Stimulated activated CD8-positive, alpha-beta memory T cell treated with anti-CD3 and anti-CD28 coated beads, Interleukin-12 subunit alpha, Interleukin-12 subunit beta, amount 100 ng/mL, for 4 hours (primary cell): ENCODE measurements around the gene PTCRA.
A peak's percentile ranks its signal among the peaks of the same experiment; 100 is the strongest.
"Not testable (repeated sequence)": the region's sequence is repeated elsewhere in the genome, so short reads cannot be mapped to it uniquely, and the experiment has no call there.

Experiments used
- DNase-seq: peaks from one replicate; pipeline ENCODE4 v3.0.0-alpha.2; 2020; ENCODE audit warnings: low read depth

Gene PTCRA

GRCh38 chr6:42902429-42903263 is 13.2 kb upstream of the PTCRA start:
- DNase-seq: not testable (repeated sequence)

GRCh38 chr6:42904467-42904866 is 11.4 kb upstream of the PTCRA start:
- no peak for DNase-seq

GRCh38 chr6:42907336-42907735 is 8.5 kb upstream of the PTCRA start:
- DNase-seq: no peak

GRCh38 chr6:42909835-42910234 is 6.0 kb upstream of the PTCRA start:
- no peak for DNase-seq

DNA sequence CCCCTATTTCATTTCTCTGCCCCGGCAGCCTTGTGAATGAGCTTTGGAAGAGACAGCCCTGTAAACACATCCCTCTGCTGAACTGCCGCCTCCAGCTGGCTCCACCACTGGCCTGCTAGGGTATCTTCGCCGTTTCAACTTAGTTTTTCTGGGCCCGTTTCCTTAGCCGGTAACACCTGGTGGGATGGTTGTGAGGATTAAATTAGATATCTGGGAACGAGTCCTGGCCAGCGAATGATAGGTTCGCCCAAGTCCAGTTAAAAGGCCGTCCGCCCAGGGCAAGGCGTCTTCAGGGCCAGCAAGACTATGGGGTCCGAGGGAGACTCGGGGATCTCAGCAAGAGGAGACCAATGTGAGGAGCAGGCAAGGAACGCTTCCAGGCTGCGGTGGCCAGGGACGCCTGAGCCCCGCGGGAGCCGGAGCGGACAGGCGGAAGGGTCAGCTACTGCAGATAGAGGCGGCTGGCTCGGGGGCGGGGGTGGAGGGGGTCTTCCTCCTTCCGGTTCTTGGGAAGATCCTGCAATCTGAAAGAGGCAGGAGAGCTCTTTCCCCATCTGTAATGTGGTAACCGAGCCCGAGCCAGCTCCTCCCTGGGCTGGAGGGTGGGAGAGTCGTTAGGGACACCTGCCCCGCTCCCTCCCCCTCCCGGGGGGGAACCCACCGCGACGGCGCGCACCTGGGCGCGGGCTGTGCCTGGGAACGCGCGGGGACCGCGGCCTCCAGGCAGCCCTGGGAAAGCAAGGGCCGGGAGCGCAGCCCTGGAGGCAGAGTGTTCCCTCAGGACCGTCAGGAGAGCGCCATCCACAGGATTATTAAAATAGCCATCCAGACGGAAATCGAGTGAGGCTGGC is 4.5 kb upstream of the PTCRA start:
- no peak for DNase-seq

GRCh38 chr6:42914546-42914945 is 1.3 kb upstream of the PTCRA start:
- DNase-seq: no peak

DNA sequence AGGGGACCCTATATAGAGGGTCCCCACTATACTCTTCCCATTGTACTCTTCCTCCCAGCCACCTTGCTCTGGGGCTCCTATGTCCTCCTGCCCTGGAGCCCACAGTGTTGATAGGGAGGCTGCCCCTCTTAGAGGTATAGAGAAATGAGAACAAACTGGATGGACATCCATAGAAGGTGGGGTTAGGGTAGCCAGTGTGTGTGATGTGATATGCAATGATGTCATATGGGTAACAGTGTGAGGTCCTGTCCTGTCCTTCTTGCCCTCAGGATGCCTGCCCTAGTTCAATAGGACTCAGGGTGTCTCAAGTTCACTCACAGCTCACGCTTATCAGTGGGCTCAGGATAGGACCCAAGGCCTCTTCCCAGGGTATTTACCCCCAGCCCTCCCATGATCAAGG is 435 bp downstream of the PTCRA start:
- DNase-seq: no peak

GRCh38 chr6:42921801-42922200 is 5.9 kb downstream of the PTCRA start:
- DNase-seq: no peak

DNA sequence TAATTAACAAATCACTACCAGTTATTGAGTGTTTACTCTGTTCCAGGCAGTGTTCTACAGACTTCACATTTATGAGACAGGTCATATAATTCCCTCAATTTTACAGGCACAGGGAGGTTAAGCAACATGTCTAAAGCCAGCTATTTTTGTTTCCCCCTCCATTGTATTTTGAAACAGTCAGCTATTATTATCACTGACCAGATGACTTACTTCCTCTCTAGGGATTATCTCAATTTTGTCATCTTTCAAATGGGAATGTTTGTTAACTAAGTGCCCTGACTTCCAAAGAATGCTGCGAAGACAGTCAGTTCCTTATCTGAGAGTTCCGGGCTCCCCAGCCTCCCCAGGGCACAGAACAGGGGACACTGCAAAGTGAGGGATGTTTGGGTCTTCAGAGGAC is 7.8 kb downstream of the PTCRA start:
- no peak for DNase-seq

DNA sequence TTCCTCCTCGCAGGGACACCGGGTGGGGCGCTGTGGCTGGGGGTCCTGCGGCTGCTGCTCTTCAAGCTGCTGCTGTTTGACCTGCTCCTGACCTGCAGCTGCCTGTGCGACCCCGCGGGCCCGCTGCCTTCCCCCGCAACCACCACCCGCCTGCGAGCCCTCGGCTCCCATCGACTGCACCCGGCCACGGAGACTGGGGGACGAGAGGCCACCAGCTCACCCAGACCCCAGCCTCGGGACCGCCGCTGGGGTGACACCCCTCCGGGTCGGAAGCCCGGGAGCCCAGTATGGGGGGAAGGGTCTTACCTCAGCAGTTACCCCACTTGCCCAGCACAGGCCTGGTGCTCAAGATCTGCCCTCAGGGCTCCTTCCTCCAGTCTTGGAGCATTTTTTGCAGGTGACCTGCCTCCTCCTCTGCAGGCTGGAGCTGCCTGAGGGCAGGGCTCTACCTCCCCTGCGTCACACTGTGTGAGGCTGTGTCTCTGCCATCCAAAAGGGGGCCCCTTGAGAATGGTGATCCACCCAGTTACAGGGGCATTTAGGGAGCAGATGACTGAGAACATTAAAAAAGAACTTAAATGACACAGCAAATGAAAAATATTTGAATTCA is 9.5 kb downstream of the PTCRA start:
- DNase-seq: no peak

DNA sequence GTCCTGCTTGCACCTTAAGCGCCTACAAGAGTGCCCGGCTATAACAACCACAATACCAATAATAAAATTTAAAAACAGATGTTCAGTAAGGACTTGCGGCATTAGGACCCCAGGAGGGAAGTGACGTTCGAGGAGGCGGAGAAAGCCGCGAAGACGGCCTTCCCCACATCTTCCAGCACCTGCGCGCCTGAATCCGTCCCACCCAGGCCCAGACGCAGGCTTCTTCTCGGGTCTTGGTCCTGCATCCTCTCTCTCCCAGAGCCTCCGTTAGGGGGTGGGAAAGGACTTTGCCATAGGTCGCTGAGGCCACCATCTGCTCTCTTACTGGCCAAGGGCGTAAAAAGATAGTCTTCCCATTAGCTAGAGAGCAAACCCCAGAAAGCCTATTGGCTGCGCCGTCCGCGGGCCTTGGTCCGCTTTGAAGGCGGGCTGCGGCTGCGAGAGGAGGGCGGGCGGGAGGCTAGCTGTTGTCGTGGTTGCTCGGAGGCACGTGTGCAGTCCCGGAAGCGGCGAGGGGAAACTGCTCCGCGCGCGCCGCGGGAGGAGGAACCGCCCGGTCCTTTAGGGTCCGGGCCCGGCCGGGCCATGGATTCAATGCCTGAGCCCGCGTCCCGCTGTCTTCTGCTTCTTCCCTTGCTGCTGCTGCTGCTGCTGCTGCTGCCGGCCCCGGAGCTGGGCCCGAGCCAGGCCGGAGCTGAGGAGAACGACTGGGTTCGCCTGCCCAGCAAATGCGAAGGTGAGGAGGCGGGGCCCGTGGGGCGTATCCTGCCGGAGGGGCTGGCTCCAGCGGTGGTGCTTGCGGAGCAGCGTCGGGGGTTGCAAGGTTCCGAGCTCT is 13.3 kb downstream of the PTCRA start, which contains the start of gene CNPY3:
Gene CNPY3, plus strand, starts transcription at position 495 of the 835 bp plus-strand sequence. Its CDS starts 91 bp downstream, at position 586.
- DNase-seq: peak; percentile 82

GRCh38 chr6:42929821-42930360 is 14.0 kb downstream of the PTCRA start:
- peak; percentile 45 for DNase-seq

GRCh38 chr6:42932412-42932811 is 16.6 kb downstream of the PTCRA start:
- DNase-seq: no peak

DNA sequence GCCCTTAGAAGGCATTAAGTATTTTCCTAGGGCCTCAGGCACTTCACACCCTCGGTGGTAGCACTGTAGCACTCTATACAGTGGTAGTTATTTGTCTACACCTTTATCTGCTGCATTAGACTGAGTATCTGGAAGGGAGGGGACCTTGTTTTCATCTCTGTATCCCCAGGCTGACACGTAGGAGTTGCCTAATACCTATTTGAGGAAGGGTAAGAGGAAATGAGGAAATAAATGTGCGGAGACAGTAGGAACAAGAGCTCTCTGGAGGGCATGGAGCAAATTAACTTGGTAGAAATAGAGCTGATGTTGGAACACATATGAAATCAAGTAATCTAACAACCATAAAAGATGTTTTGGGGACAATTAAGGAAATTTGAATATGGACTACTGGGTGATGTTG is 17.4 kb downstream of the PTCRA start:
- DNase-seq: no peak

GRCh38 chr6:42935322-42935721 is 19.5 kb downstream of the PTCRA start:
- no peak for DNase-seq

- DNase-seq: no peak
Measured at GRCh38 chr6:42936398-42936797, 20.5 kb downstream of the PTCRA start.

DNA sequence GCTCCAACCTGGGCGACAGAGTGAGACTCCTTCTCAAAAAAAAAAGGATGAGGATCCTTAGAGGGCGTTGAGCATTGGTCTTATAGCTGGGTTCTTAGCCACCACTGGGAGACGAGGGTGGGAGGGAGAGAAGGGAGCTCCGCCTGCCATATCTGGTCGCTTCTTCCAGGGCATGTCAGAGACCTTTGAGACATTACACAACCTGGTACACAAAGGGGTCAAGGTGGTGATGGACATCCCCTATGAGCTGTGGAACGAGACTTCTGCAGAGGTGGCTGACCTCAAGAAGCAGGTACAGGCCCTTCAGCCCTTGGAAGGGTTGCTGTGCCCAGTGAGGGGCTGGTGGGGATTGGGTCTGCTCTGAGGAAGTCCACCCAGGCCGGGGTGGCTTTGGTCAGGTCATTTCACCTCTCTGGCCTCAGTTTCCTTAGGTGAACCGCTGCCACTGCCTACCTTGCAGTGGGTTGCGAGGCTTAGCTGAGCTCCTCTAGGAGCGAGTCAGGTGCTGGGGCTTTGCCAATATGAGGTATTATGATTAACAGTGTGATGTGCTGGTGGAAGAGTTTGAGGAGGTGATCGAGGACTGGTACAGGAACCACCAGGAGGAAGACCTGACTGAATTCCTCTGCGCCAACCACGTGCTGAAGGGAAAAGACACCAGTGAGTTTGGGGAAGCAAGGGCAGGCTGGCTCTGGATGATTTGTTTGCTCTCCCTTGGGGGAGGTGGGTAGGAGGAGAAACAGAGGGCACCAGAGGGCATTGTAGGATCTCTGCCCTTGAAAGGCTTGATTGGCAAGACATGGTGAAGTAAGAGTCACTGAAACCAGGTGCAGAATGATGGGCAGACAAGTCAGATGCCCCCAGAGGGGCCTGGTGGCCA is 21.9 kb downstream of the PTCRA start:
- DNase-seq: no peak

DNA sequence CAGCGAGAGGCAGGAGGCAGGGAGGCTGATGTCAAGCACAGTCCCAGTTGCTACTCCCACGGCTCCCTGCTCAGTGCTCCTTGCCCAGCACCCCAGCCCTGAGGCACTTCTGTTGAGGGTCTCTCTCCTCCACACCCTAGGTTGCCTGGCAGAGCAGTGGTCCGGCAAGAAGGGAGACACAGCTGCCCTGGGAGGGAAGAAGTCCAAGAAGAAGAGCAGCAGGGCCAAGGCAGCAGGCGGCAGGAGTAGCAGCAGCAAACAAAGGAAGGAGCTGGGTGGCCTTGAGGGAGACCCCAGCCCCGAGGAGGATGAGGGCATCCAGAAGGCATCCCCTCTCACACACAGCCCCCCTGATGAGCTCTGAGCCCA is 22.6 kb downstream of the PTCRA start:
- no peak for DNase-seq

GRCh38 chr6:42938987-42939809 is 23.3 kb downstream of the PTCRA start:
- DNase-seq: no peak

DNA sequence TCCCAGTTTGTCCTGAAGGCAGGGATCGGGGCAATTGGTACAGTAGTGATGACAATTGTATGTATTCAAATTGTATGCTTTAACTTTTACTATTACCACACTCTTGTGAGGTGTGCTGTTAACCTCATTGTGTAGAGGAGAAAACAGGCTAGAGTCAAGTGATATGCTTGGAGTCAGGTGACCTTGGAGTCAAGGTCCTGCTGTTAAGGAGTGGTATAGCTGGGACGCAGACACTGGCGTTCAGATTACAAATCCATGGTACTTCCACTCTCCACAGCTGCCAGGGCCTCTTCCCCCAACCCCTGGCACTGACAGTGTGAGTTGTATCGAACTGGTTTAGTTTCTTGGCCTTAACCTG is 23.9 kb downstream of the PTCRA start:
- no peak for DNase-seq
